NB4 (cell line): ENCODE data around the gene SGCD.

ENCODE experiments used
- DNase-seq: peaks from one replicate; pipeline ENCODE4 v3.0.0; 2010; ENCODE audit warnings: low read depth
- H3K4me3 ChIP-seq: one replicate; pipeline ENCODE4 v1.5.1; 2011; ENCODE audit warnings: mild to moderate bottlenecking, low read depth, low read length, moderate library complexity
- MYC ChIP-seq: IDR thresholded peaks from 2 replicates; pipeline ENCODE4 v1.6.1; 2011; ENCODE audit warnings: low read depth, low read length
- POLR2A ChIP-seq: IDR thresholded peaks from 2 replicates; pipeline ENCODE4 v1.6.1; 2011; ENCODE audit warnings: mild to moderate bottlenecking; ENCODE audit not compliant: insufficient read length; ENCODE audit errors: extremely low read depth
- TF ChIP-seq, protein P1 (sequence below): IDR thresholded peaks from one replicate; pipeline ENCODE4 v1.5.1; 2012; ENCODE audit warnings: low read depth, low read length
- TF ChIP-seq, protein P2 (sequence below): IDR thresholded peaks from 2 replicates; pipeline ENCODE4 v1.6.1; 2011; ENCODE audit warnings: low read depth, low read length

SGCD gene

DNA sequence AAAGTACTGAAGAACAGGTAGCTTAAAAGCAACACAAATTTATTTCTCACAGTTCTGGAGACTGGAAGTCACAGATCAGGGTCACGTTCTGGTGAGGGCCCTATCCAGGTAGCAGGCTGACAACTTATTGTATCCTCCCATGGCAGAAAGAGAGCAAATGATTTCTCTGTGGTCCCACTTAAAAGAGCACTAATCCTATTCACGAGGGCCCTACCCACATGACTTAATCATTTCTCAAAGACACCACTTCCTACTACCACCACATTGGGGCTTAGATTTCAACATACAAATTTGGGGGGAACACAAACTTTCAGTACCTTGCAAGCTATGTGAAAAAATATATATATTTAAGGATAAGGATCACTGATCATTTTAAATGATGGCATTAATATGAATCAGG, 447.3 kb downstream of the SGCD start:
- no peak for TF ChIP-seq POLR2A
- TF ChIP-seq, protein P1, sequence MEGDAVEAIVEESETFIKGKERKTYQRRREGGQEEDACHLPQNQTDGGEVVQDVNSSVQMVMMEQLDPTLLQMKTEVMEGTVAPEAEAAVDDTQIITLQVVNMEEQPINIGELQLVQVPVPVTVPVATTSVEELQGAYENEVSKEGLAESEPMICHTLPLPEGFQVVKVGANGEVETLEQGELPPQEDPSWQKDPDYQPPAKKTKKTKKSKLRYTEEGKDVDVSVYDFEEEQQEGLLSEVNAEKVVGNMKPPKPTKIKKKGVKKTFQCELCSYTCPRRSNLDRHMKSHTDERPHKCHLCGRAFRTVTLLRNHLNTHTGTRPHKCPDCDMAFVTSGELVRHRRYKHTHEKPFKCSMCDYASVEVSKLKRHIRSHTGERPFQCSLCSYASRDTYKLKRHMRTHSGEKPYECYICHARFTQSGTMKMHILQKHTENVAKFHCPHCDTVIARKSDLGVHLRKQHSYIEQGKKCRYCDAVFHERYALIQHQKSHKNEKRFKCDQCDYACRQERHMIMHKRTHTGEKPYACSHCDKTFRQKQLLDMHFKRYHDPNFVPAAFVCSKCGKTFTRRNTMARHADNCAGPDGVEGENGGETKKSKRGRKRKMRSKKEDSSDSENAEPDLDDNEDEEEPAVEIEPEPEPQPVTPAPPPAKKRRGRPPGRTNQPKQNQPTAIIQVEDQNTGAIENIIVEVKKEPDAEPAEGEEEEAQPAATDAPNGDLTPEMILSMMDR: no peak
- TF ChIP-seq, protein P2, sequence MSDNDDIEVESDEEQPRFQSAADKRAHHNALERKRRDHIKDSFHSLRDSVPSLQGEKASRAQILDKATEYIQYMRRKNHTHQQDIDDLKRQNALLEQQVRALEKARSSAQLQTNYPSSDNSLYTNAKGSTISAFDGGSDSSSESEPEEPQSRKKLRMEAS: no peak
- no peak for TF ChIP-seq MYC
- DNase-seq: no peak
- no peak overlapping the region for H3K4me3 ChIP-seq

DNA sequence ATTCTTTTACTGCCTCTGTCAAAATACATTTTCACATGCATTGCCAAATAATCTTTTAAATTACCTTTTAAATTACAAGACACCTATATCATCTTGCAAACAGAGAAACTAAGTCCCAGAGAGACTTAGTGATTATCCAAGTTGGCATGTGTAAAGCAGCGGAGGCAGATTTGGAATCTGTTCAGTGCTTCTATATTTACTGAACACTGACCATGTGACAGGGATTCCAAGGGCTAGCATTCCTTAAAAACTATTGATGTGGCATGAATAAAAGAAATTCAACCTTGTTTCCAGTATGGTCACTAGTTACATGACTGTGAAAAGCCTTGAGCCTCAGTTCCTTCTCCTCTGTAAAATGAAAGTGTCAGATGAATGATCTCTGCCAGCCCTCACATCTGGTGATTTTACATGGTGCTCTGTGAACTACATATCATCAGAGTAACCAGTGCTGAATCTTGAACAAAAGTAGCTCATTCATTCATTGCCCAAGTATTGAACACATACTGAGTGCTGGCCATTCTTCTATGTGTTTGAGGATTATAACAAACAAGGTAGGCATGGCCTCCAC, 451.3 kb downstream of the SGCD start:
- DNase-seq: no peak
- no peak overlapping the region for H3K4me3 ChIP-seq
- TF ChIP-seq, protein P2: no peak
- TF ChIP-seq MYC (no peak), POLR2A (no peak)
- TF ChIP-seq, protein P1: no peak

DNA sequence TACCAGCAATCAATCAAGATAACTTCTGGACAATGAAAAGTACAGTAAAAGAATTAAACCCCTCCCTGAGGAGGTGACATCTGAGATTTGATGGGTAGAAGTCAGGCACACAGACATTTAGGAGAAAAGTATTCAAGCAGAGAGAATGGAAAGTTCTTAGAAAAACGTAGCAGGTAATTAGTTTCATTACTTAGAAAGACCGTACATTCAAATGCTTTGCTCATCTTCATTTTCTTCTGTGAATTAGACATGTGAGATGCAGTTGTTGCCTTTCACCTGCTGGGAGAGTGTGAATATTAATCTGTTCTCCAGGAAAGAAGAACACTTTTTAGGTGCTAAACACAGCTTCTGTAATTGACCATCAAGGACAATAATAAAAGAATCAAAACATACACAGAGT, 451.8 kb downstream of the SGCD start:
- no peak overlapping the region for H3K4me3 ChIP-seq

DNA sequence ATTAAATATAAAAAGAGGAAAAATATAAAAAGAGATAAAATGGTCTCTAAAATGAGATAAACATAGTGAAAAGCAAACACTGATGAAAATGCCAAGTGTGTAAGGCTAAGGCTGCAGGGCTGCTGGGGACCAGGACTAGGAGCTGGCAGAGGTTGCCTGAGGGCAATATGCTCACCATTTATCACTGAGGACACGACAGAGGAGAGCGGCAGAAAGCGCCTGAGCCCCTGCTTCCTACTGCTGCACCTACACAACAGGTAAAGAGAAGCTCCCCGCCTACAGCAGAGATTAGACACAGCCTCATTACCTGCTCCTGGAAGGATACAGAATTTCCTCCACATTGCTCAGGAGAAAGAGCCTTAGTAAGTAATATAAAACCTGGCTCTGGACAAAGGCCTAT, 452.5 kb downstream of the SGCD start:
- H3K4me3 ChIP-seq: no peak overlapping the region
- no peak for DNase-seq
- TF ChIP-seq POLR2A (no peak), MYC (no peak)
- TF ChIP-seq, protein P2: no peak
- TF ChIP-seq, protein P1: no peak

More for the DNA sequence above, 451.8 kb downstream of the SGCD start:
- no peak for DNase-seq
- TF ChIP-seq, protein P1: no peak
- TF ChIP-seq MYC (no peak), POLR2A (no peak)
- TF ChIP-seq, protein P2: no peak

DNA sequence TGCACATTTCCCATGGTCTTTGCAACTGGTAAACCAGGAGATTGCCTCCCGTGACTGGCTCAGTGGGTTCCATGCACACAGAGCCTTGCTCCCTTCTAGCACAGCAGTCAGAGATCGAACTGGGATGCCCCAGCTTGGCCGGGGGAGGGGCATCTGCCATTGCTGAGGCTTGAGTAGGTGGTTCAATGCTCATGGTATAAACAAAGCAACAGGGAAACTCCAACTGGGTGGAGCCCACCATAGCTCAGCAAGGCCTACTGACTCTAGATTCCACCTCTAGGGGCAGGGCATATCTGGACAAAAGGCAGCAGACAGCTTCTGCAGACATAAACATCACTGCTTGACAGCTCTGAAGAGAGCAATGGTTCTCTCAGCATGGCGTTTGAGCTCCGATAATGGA, 456.1 kb downstream of the SGCD start:
- H3K4me3 ChIP-seq: no peak overlapping the region
- TF ChIP-seq, protein P2: no peak
- TF ChIP-seq MYC (no peak), POLR2A (no peak)
- TF ChIP-seq, protein P1: no peak
- no peak for DNase-seq

DNA sequence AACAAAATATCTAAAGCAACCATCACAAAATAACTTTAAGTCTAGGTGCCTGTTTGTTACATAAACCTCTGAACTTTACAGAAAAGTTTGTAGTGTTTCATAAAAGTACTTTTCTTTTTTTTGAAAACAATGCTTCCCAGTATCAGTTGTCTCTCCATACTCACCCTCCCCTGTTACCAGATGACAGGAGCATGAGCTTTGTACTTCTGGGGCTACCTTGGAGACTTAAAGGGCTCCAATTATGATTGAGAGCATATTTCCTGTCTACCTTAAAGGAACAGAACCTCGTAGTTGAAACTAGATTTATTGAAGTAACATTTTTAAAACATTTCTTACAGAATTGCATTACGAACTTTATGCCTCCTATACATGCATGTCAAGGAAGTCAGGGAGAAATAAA, 467.7 kb downstream of the SGCD start:
- H3K4me3 ChIP-seq: no peak overlapping the region
- no peak for DNase-seq
- TF ChIP-seq, protein P2: no peak
- no peak for TF ChIP-seq MYC
- no peak for TF ChIP-seq POLR2A
- TF ChIP-seq, protein P1: no peak
